AG04449 (cell line): Measurements from ENCODE around the gene CFAP298.

Experiments used
- CTCF ChIA-PET: fragments of 350-600 bp; formaldehyde crosslinking; extraction: SDS; loops from one replicate; lab custom pipeline; 2021; ENCODE audit warnings: antibody characterized with exemption; lab: Yijun Ruan, JAX
- POLR2A ChIA-PET: fragments of 400-600, 350-600 bp; formaldehyde crosslinking; extraction: SDS; loops from one replicate; lab custom pipeline; 2020; ENCODE audit warnings: antibody characterized with exemption, inconsistent platforms; lab: Yijun Ruan, JAX
- DNase-seq: peaks from one replicate; pipeline ENCODE4 v3.0.0-alpha.2; 2010; ENCODE audit warnings: low read depth, low spot score
- H3K4me3 ChIP-seq: 2 replicates; pipeline ENCODE4 v1.5.1; 2011; ENCODE audit warnings: low read depth, mild to moderate bottlenecking, control low read depth, low read length
- CTCF ChIP-seq: IDR thresholded peaks from one replicate; pipeline ENCODE4 v1.5.1; 2011; ENCODE audit warnings: mild to moderate bottlenecking, moderate library complexity, low read length, control low read depth, inconsistent platforms; ENCODE audit not compliant: insufficient read depth; ENCODE audit errors: missing control alignments

CFAP298 gene

GRCh38 chr21:32559006-32559610 is 53.1 kb downstream of the CFAP298 start:
- CTCF ChIA-PET = interaction anchor here (1.0 to 2.5 kb wide), 3 partner anchors 12 to 151 kb away, joined by 3 to 6 read pairs (median 6); no protein-coding TSS in a partner anchor
- POLR2A ChIA-PET = no interaction called here
- H3K4me3 ChIP-seq = no peak overlapping the region
- DNase-seq = no peak
- TF ChIP-seq CTCF = no peak

- DNase-seq = no peak
- no peak overlapping the region for H3K4me3 ChIP-seq
- POLR2A ChIA-PET = no interaction called here
- TF ChIP-seq CTCF = no peak
- CTCF ChIA-PET = interaction anchor here (1.3 kb wide), 1 partner anchor 11 kb away, joined by 7 read pairs; no protein-coding TSS in a partner anchor
Observed at GRCh38 chr21:32558106-32558505, 54.1 kb downstream of the CFAP298 start.

- POLR2A ChIA-PET = no interaction called here
- no peak for DNase-seq
- H3K4me3 ChIP-seq = no peak overlapping the region
- CTCF ChIA-PET = interaction anchor here (0.7 to 1.7 kb wide), 2 partner anchors 14 to 16 kb away, joined by 3 to 4 read pairs; no protein-coding TSS in a partner anchor
- no peak for TF ChIP-seq CTCF
Observed at GRCh38 chr21:32554832-32555638, 57.1 kb downstream of the CFAP298 start.

- no peak for TF ChIP-seq CTCF
- ChIA-PET POLR2A (no interaction called here), CTCF (interaction anchor here (1.3 kb wide), 1 partner anchor 28 kb away, joined by 3 read pairs; no protein-coding TSS in a partner anchor)
- no peak for DNase-seq
- no peak overlapping the region for H3K4me3 ChIP-seq
Observed at GRCh38 chr21:32549886-32550285, 62.3 kb downstream of the CFAP298 start.

GRCh38 chr21:32549440-32549839 is 62.7 kb downstream of the CFAP298 start:
- ChIA-PET CTCF (interaction anchor here (1.2 to 1.5 kb wide), 3 partner anchors 11 to 147 kb away, joined by 3 to 4 read pairs (median 3); no protein-coding TSS in a partner anchor), POLR2A (no interaction called here)
- no peak for DNase-seq
- H3K4me3 ChIP-seq = no peak overlapping the region
- TF ChIP-seq CTCF = no peak
